ENCODE measurements around the gene E2F8.

GRCh38 chr11:19263333-19263732 is 22.6 kb upstream of the E2F8 start:
- TF ChIP-seq, protein P1, sequence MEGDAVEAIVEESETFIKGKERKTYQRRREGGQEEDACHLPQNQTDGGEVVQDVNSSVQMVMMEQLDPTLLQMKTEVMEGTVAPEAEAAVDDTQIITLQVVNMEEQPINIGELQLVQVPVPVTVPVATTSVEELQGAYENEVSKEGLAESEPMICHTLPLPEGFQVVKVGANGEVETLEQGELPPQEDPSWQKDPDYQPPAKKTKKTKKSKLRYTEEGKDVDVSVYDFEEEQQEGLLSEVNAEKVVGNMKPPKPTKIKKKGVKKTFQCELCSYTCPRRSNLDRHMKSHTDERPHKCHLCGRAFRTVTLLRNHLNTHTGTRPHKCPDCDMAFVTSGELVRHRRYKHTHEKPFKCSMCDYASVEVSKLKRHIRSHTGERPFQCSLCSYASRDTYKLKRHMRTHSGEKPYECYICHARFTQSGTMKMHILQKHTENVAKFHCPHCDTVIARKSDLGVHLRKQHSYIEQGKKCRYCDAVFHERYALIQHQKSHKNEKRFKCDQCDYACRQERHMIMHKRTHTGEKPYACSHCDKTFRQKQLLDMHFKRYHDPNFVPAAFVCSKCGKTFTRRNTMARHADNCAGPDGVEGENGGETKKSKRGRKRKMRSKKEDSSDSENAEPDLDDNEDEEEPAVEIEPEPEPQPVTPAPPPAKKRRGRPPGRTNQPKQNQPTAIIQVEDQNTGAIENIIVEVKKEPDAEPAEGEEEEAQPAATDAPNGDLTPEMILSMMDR (IDR thresholded peaks at IDR 0.05) = no peak
- no peak for TF ChIP-seq POLR2A (IDR thresholded peaks at IDR 0.05)

All from heart left ventricle (tissue), 13 donors.